ENCODE results near the gene NFKB2. TPM values are rescaled to one million over a fixed set of nuclear protein-coding genes. Genes with fewer than 3 reads are reported as not detected.

Gene NFKB2
- polyA plus RNA-seq, 1 donor from 2014 or later = 0.30 TPM

- TF ChIP-seq EP300 (conservative IDR thresholded peaks at IDR 0.05; ENCODE audit: poor library complexity, severe bottlenecking) (no peak), REST (IDR thresholded peaks at IDR 0.05; ENCODE audit: borderline replicate concordance) (no peak), MXI1 (conservative IDR thresholded peaks at IDR 0.05; ENCODE audit: poor library complexity, severe bottlenecking) (no peak), POLR2AphosphoS5 (IDR thresholded peaks at IDR 0.05) (no peak), SMC3 (conservative IDR thresholded peaks at IDR 0.05; ENCODE audit: poor library complexity) (no peak), RAD21 (conservative IDR thresholded peaks at IDR 0.05) (no peak), EZH2 (IDR thresholded peaks at IDR 0.05; ENCODE audit: borderline replicate concordance, insufficient read depth, low read length, poor library complexity, severe bottlenecking) (no peak), CTCF (IDR thresholded peaks at IDR 0.05; ENCODE audit: poor library complexity, severe bottlenecking) (no peak), TAF1 (IDR thresholded peaks at IDR 0.05; ENCODE audit: low read depth) (no peak)
- no peaks in the 10 kb centered on the region for H3K36me3 ChIP-seq (ENCODE audit: insufficient read depth, low read length)
- H3K9me3 ChIP-seq (ENCODE audit: low read length) = no peaks in the 10 kb centered on the region
- no peaks in the 10 kb centered on the region for H4K20me1 ChIP-seq (ENCODE audit: insufficient read depth)
- H3K9ac ChIP-seq (ENCODE audit: low read length) = no peak overlapping the region
- H3K79me2 ChIP-seq (replicated peaks; ENCODE audit: insufficient read depth, low read length) = no peaks in the 10 kb centered on the region
- H3K9me2 ChIP-seq (ENCODE audit: insufficient read depth, low read length) = no peaks in the 10 kb centered on the region
- no peak overlapping the region for H3K27ac ChIP-seq (ENCODE audit: low read length)
- peaks cover 3% of the 10 kb centered on the region for H3K27me3 ChIP-seq (ENCODE audit: insufficient read depth, low read depth, low read length)
- no peak overlapping the region for H3K4me3 ChIP-seq (ENCODE audit: low read length)
- H2AFZ ChIP-seq (ENCODE audit: low read depth, low read length) = no peak overlapping the region
- no peaks in the 10 kb centered on the region for H3F3A ChIP-seq (ENCODE audit: insufficient read depth, low read length, poor library complexity, severe bottlenecking)
- no peak overlapping the region for H3K4me2 ChIP-seq (ENCODE audit: low read length)
Measured at GRCh38 chr10:102400598-102401341, 5.3 kb downstream of the NFKB2 start.

- Histone ChIP-seq H3K4me2 (ENCODE audit: low read length) (no peak overlapping the region), H3K79me2 (replicated peaks; ENCODE audit: insufficient read depth, low read length) (no peaks in the 10 kb centered on the region), H3K27ac (ENCODE audit: low read length) (no peak overlapping the region), H3F3A (ENCODE audit: insufficient read depth, low read length, poor library complexity, severe bottlenecking) (no peaks in the 10 kb centered on the region), H4K20me1 (ENCODE audit: insufficient read depth) (no peaks in the 10 kb centered on the region), H2AFZ (ENCODE audit: low read depth, low read length) (no peak overlapping the region), H3K9me2 (ENCODE audit: insufficient read depth, low read length) (no peaks in the 10 kb centered on the region), H3K9me3 (ENCODE audit: low read length) (no peaks in the 10 kb centered on the region), H3K9ac (ENCODE audit: low read length) (no peak overlapping the region), H3K27me3 (ENCODE audit: insufficient read depth, low read depth, low read length) (no peaks in the 10 kb centered on the region), H3K4me3 (ENCODE audit: low read length) (no peak overlapping the region), H3K36me3 (ENCODE audit: insufficient read depth, low read length) (no peaks in the 10 kb centered on the region)
- no peak for TF ChIP-seq EP300 (conservative IDR thresholded peaks at IDR 0.05; ENCODE audit: poor library complexity, severe bottlenecking)
- TF ChIP-seq REST (IDR thresholded peaks at IDR 0.05; ENCODE audit: borderline replicate concordance) = no peak
- no peak for TF ChIP-seq EZH2 (IDR thresholded peaks at IDR 0.05; ENCODE audit: borderline replicate concordance, insufficient read depth, low read length, poor library complexity, severe bottlenecking)
- TF ChIP-seq CTCF (IDR thresholded peaks at IDR 0.05; ENCODE audit: poor library complexity, severe bottlenecking) = no peak
- no peak for TF ChIP-seq MXI1 (conservative IDR thresholded peaks at IDR 0.05; ENCODE audit: poor library complexity, severe bottlenecking)
- TF ChIP-seq TAF1 (IDR thresholded peaks at IDR 0.05; ENCODE audit: low read depth) = no peak
- TF ChIP-seq RAD21 (conservative IDR thresholded peaks at IDR 0.05) = no peak
- TF ChIP-seq SMC3 (conservative IDR thresholded peaks at IDR 0.05; ENCODE audit: poor library complexity) = no peak
- no peak for TF ChIP-seq POLR2AphosphoS5 (IDR thresholded peaks at IDR 0.05)
Measured at GRCh38 chr10:102401342-102401654, 5.8 kb downstream of the NFKB2 start.
